ENCODE measurements around the gene FNBP1.

Gene FNBP1

GRCh38 chr9:129839324-129840023 is 203.5 kb downstream of the FNBP1 start:
- in situ Hi-C loops (cut with MboI; ENCODE audit: low pct_unique_long_range_greater_than_20kb, low sequenced_read_pairs, unreplicated experiment): no loop called here
- no peak for DNase-seq (ENCODE audit: low spot score)
- TF ChIP-seq, protein P1, sequence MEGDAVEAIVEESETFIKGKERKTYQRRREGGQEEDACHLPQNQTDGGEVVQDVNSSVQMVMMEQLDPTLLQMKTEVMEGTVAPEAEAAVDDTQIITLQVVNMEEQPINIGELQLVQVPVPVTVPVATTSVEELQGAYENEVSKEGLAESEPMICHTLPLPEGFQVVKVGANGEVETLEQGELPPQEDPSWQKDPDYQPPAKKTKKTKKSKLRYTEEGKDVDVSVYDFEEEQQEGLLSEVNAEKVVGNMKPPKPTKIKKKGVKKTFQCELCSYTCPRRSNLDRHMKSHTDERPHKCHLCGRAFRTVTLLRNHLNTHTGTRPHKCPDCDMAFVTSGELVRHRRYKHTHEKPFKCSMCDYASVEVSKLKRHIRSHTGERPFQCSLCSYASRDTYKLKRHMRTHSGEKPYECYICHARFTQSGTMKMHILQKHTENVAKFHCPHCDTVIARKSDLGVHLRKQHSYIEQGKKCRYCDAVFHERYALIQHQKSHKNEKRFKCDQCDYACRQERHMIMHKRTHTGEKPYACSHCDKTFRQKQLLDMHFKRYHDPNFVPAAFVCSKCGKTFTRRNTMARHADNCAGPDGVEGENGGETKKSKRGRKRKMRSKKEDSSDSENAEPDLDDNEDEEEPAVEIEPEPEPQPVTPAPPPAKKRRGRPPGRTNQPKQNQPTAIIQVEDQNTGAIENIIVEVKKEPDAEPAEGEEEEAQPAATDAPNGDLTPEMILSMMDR (IDR thresholded peaks at IDR 0.05; ENCODE audit: extremely low read depth, insufficient read depth, missing control alignments): no peak

DNA sequence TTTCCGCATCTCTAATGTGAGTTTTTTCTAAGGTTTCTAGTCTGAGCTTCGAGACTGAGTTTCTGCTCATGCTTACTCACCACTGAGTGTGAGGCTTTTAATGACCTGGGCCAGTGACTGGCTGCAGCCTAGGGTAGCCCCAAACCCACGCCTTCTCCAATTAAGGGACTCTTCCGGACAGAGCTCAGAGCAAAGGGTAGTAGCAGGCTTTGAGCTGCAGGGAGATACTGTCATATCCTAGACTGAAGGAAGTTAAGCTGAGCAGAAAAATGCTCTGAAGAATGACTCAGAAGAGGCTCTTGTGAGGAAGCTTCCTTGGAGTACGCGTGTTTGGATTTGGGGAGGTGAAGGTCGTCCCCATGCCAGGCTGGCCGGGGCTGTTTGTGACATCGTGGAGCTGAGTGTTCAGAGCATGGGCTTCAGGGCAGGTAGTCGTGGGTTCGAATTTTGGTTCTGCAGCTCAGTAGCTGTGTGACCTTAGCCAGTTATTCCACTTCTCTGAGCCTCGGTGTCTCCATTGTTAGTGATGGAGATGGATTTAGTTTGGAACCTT is 204.2 kb downstream of the FNBP1 start:
- DNase-seq (ENCODE audit: low spot score): no peak
- TF ChIP-seq, protein P1 (IDR thresholded peaks at IDR 0.05; ENCODE audit: extremely low read depth, insufficient read depth, missing control alignments): no peak

More for the DNA sequence above, 204.2 kb downstream of the FNBP1 start:
- in situ Hi-C loops (cut with MboI; ENCODE audit: low pct_unique_long_range_greater_than_20kb, low sequenced_read_pairs, unreplicated experiment): no loop called here

All from GM13977 (cell line).